ENCODE measurements around the gene TMED3.

GRCh38 chr15:79299841-79300235 is 11.1 kb upstream of the TMED3 start:
- TF ChIP-seq CTCF (IDR thresholded peaks at IDR 0.05; ENCODE audit: insufficient read depth, low read depth, low read length) (no peak), EZH2 (IDR thresholded peaks at IDR 0.05; ENCODE audit: insufficient read depth, low read length) (no peak)

Measured in astrocyte (in vitro differentiated cells and primary cell).